ENCODE measurements around the gene ACBD7.
A peak's percentile ranks its signal among the peaks of the same experiment; 100 is the strongest.

ACBD7 gene

GRCh38 chr10:15088428-15089261, at the start of gene ACBD7:
TSS of gene ACBD7 (minus strand) at chr10:15088776. CDS start at chr10:15088728, 48 bp downstream.
- no peak for DNase-seq (ENCODE audit: low read depth, low spot score)

GRCh38 chr10:15137636-15138035, 49.1 kb upstream of the ACBD7 start:
- no peak for DNase-seq (ENCODE audit: low read depth, low spot score)

- no peak for DNase-seq (ENCODE audit: low read depth, low spot score)
Measured at GRCh38 chr10:15137036-15137359, 48.4 kb upstream of the ACBD7 start.

- DNase-seq (ENCODE audit: low read depth, low spot score), result no peak
Measured at GRCh38 chr10:15136129-15137035, 47.8 kb upstream of the ACBD7 start.

GRCh38 chr10:15131330-15131729, 42.8 kb upstream of the ACBD7 start:
- DNase-seq (ENCODE audit: low read depth, low spot score), result no peak

GRCh38 chr10:15124908-15125307, 36.3 kb upstream of the ACBD7 start:
- no peak for DNase-seq (ENCODE audit: low read depth, low spot score)

GRCh38 chr10:15124190-15124589, 35.6 kb upstream of the ACBD7 start:
- no peak for DNase-seq (ENCODE audit: low read depth, low spot score)

GRCh38 chr10:15123749-15124184, 35.2 kb upstream of the ACBD7 start:
- DNase-seq (ENCODE audit: low read depth, low spot score), result no peak

- no peak for DNase-seq (ENCODE audit: low read depth, low spot score)
Measured at GRCh38 chr10:15122477-15123030, 34.0 kb upstream of the ACBD7 start.

- no peak for DNase-seq (ENCODE audit: low read depth, low spot score)
Measured at GRCh38 chr10:15121707-15122106, 33.1 kb upstream of the ACBD7 start.

- DNase-seq (ENCODE audit: low read depth, low spot score), result no peak
Measured at GRCh38 chr10:15120523-15120922, 31.9 kb upstream of the ACBD7 start.

- no peak for DNase-seq (ENCODE audit: low read depth, low spot score)
Measured at GRCh38 chr10:15118615-15119014, 30.0 kb upstream of the ACBD7 start.

- DNase-seq (ENCODE audit: low read depth, low spot score), result no peak
Measured at GRCh38 chr10:15116225-15116624, 27.6 kb upstream of the ACBD7 start.

- DNase-seq (ENCODE audit: low read depth, low spot score), result no peak
Measured at GRCh38 chr10:15113766-15114165, 25.2 kb upstream of the ACBD7 start.

GRCh38 chr10:15112657-15113056, 24.1 kb upstream of the ACBD7 start:
- DNase-seq (ENCODE audit: low read depth, low spot score), result no peak

GRCh38 chr10:15106352-15107013, 17.9 kb upstream of the ACBD7 start:
- no peak for DNase-seq (ENCODE audit: low read depth, low spot score)

- DNase-seq (ENCODE audit: low read depth, low spot score), result no peak
Measured at GRCh38 chr10:15103513-15103912, 14.9 kb upstream of the ACBD7 start.

- no peak for DNase-seq (ENCODE audit: low read depth, low spot score)
Measured at GRCh38 chr10:15099886-15100285, 11.3 kb upstream of the ACBD7 start.

GRCh38 chr10:15097011-15097812, 8.6 kb upstream of the ACBD7 start, which contains the start of gene RPP38:
TSS of gene RPP38 (plus strand) at chr10:15097355. CDS start at chr10:15103315, 5,960 bp downstream.
- DNase-seq (ENCODE audit: low read depth, low spot score), result peak; percentile 86

- DNase-seq (ENCODE audit: low read depth, low spot score), result no peak
Measured at GRCh38 chr10:15096661-15097010, 8.1 kb upstream of the ACBD7 start.

- DNase-seq (ENCODE audit: low read depth, low spot score), result no peak
Measured at GRCh38 chr10:15092855-15093408, 4.4 kb upstream of the ACBD7 start.

All from brain pericyte (primary cell).